ENCODE results near the gene OSBPL3. TPM values are rescaled to one million over a fixed set of nuclear protein-coding genes. Genes with fewer than 3 reads are reported as not detected.
A peak's percentile ranks its signal among the peaks of the same experiment; 100 is the strongest.

The OSBPL3 gene
- total RNA-seq, 1 donor from 2014 or later: 8.0 TPM

- Histone ChIP-seq H3K27ac (no peak overlapping the region), H3K4me3 (no peak overlapping the region), H2AFZ (replicated peaks) (no peak overlapping the region), H3K9me3 (ENCODE audit: low read depth) (no peaks in the 10 kb centered on the region), H3K36me3 (no peaks in the 10 kb centered on the region), H3K4me1 (no peaks in the 10 kb centered on the region), H3F3A (ENCODE audit: low read depth) (no peaks in the 10 kb centered on the region), H3K9ac (no peak overlapping the region), H4K20me1 (ENCODE audit: low read depth) (no peaks in the 10 kb centered on the region), H3K4me2 (no peak overlapping the region), H3K27me3 (no peaks in the 10 kb centered on the region), H3K79me2 (ENCODE audit: low read depth) (no peaks in the 10 kb centered on the region)
- DNase-seq (ENCODE audit: low spot score): no peak
- Mint-ChIP-seq H3K27ac (peak overlapping the region; percentile 50), H3K9me3 (no peaks in the 10 kb centered on the region), H3K36me3 (peaks cover 3% of the 10 kb centered on the region), H3K4me1 (peaks cover 43% of the 10 kb centered on the region), H3K4me3 (no peak overlapping the region), H3K27me3 (ENCODE audit: insufficient read depth, low read depth) (no peaks in the 10 kb centered on the region)
- TF ChIP-seq, protein P1, sequence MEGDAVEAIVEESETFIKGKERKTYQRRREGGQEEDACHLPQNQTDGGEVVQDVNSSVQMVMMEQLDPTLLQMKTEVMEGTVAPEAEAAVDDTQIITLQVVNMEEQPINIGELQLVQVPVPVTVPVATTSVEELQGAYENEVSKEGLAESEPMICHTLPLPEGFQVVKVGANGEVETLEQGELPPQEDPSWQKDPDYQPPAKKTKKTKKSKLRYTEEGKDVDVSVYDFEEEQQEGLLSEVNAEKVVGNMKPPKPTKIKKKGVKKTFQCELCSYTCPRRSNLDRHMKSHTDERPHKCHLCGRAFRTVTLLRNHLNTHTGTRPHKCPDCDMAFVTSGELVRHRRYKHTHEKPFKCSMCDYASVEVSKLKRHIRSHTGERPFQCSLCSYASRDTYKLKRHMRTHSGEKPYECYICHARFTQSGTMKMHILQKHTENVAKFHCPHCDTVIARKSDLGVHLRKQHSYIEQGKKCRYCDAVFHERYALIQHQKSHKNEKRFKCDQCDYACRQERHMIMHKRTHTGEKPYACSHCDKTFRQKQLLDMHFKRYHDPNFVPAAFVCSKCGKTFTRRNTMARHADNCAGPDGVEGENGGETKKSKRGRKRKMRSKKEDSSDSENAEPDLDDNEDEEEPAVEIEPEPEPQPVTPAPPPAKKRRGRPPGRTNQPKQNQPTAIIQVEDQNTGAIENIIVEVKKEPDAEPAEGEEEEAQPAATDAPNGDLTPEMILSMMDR (IDR thresholded peaks at IDR 0.05): no peak
- TF ChIP-seq EZH2phosphoT487 (IDR thresholded peaks at IDR 0.05) (no peak), EZH2 (IDR thresholded peaks at IDR 0.05) (no peak)
These were observed 94.7 kb downstream of the OSBPL3 start for GRCh38 chr7:24885305-24885704.

DNA sequence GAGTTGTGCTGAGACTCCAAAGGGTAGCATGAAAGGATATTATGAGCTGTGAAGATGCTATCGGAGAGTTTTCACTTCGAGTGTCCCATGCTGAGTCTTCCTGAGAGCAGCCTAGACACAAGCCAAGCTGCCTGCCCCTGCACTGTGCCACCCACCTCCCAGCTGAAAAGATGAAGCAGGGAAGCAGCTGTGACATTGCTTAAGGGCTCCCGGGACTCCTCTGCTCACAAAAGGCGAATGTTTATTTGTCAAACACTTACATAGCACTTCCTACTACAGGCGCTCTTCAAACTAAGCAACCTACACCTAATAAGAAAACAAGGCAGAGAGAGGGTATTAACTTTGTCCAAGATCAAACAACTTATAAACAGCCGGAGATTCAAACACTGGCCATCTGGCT is 95.6 kb downstream of the OSBPL3 start:
- Histone ChIP-seq H2AFZ (replicated peaks) (no peak overlapping the region), H3K4me3 (no peak overlapping the region), H3K79me2 (ENCODE audit: low read depth) (no peaks in the 10 kb centered on the region), H3K36me3 (no peaks in the 10 kb centered on the region), H4K20me1 (ENCODE audit: low read depth) (no peaks in the 10 kb centered on the region), H3K27ac (no peak overlapping the region), H3K9ac (no peak overlapping the region), H3K4me1 (no peaks in the 10 kb centered on the region), H3K27me3 (no peaks in the 10 kb centered on the region), H3F3A (ENCODE audit: low read depth) (no peaks in the 10 kb centered on the region), H3K4me2 (no peak overlapping the region), H3K9me3 (ENCODE audit: low read depth) (no peaks in the 10 kb centered on the region)
- TF ChIP-seq, protein P1 (IDR thresholded peaks at IDR 0.05): no peak
- TF ChIP-seq EZH2 (IDR thresholded peaks at IDR 0.05) (no peak), EZH2phosphoT487 (IDR thresholded peaks at IDR 0.05) (no peak)
- no peaks in the 10 kb centered on the region for H3K36me3 Mint-ChIP-seq
- H3K9me3 Mint-ChIP-seq: no peaks in the 10 kb centered on the region
- H3K27ac Mint-ChIP-seq: peak overlapping the region; percentile 25
- peaks cover 44% of the 10 kb centered on the region for H3K4me1 Mint-ChIP-seq
- no peaks in the 10 kb centered on the region for H3K27me3 Mint-ChIP-seq (ENCODE audit: insufficient read depth, low read depth)
- no peak for DNase-seq (ENCODE audit: low spot score)
- H3K4me3 Mint-ChIP-seq: peak overlapping the region; percentile 10

DNA sequence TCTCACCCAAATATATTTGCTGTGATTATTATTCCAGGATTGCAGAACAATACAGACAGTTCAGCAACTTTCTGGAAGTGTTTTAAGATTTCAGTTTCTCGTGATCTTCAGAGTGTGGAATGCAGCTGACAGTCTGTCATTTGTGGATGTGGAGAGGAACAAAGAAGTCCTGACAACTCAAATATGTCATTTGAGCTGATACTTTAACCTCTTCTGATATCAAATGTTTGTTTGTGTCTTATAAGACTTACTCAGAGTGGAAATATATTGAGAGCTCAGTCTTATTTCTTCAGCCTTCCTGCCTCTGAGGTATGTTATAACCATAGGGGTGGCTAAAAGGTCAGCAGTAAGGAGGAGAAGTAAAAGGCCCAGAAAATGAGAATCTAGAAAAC is 96.4 kb downstream of the OSBPL3 start:
- no peaks in the 10 kb centered on the region for H3K36me3 ChIP-seq
- H2AFZ ChIP-seq (replicated peaks): no peak overlapping the region
- no peaks in the 10 kb centered on the region for H3K79me2 ChIP-seq (ENCODE audit: low read depth)
- Mint-ChIP-seq H3K36me3 (no peaks in the 10 kb centered on the region), H3K4me3 (no peak overlapping the region), H3K27ac (peak overlapping the region; percentile 61), H3K9me3 (no peaks in the 10 kb centered on the region), H3K27me3 (ENCODE audit: insufficient read depth, low read depth) (no peaks in the 10 kb centered on the region), H3K4me1 (peaks cover 48% of the 10 kb centered on the region)
- no peak overlapping the region for H3K4me3 ChIP-seq
- H3K27ac ChIP-seq: no peak overlapping the region
- no peaks in the 10 kb centered on the region for H3K9me3 ChIP-seq (ENCODE audit: low read depth)
- H3K27me3 ChIP-seq: no peaks in the 10 kb centered on the region
- no peaks in the 10 kb centered on the region for H3K4me1 ChIP-seq
- no peaks in the 10 kb centered on the region for H4K20me1 ChIP-seq (ENCODE audit: low read depth)
- no peaks in the 10 kb centered on the region for H3F3A ChIP-seq (ENCODE audit: low read depth)
- no peak overlapping the region for H3K9ac ChIP-seq
- TF ChIP-seq EZH2phosphoT487 (IDR thresholded peaks at IDR 0.05): no peak
- no peak for TF ChIP-seq EZH2 (IDR thresholded peaks at IDR 0.05)
- TF ChIP-seq, protein P1 (IDR thresholded peaks at IDR 0.05): no peak
- no peak for DNase-seq (ENCODE audit: low spot score)
- no peak overlapping the region for H3K4me2 ChIP-seq

All from neural progenitor cell (in vitro differentiated cells).